OCI-LY7 (cell line): Measurements from ENCODE around the gene DIP2A.

Experiments
- CTCF ChIP-seq: fragments of 200-600 bp; sonication (generic); conservative IDR thresholded peaks from 2 replicates; pipeline ENCODE4 v1.5.1; 2014; ENCODE audit warnings: mild to moderate bottlenecking, antibody characterized with exemption, low read length, moderate library complexity, mixed read lengths
- EZH2phosphoT487 ChIP-seq: fragments of 200-600 bp; sonication (generic); IDR thresholded peaks from 2 replicates; pipeline ENCODE4 v1.6.1; 2018; ENCODE audit warnings: low read depth, borderline replicate concordance, mild to moderate bottlenecking, mixed run types, antibody characterized with exemption, low read length, moderate library complexity, mixed read lengths

DNA sequence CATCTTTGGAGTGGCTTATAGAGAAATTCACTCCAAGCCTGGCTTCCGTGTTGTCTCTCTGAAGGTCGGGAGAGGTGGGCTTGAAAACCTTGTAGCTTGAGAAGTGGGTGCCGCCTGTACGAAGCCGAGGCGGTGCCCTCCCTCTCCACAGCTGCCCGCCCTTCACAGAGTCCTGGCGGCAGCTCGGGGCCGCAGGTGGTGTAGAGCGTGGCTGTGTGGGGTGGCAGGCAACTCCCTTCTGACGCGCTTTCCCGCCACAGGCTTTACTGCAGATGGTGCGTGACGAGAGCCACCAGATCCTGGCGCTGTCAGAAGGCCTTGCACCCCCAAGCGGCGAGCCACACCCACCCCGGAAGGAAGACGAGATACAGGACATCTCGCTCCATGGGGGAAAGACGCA, 33.1 kb upstream of the DIP2A start:
- TF ChIP-seq CTCF (no peak), EZH2phosphoT487 (no peak)
